K562 (cell line): ENCODE results near the gene SERPINH1. TPM values are rescaled to one million over a fixed set of nuclear protein-coding genes. Genes with fewer than 3 reads are reported as not detected.
A peak's percentile ranks its signal among the peaks of the same experiment; 100 is the strongest.

Experiments
- ASH1L ChIP-seq: fragments of 450-650 bp; IDR thresholded peaks from 2 replicates; pipeline ENCODE4 v1.6.1; 2018; ENCODE audit warnings: borderline replicate concordance, mild to moderate bottlenecking, low read depth; ENCODE audit not compliant: partially characterized antibody
- E2F1 ChIP-seq: sonication (generic); formaldehyde crosslinking; IDR thresholded peaks from 2 replicates; pipeline ENCODE4 v1.8.1; 2023; ENCODE audit warnings: mild to moderate bottlenecking, missing genetic modification reagents, moderate library complexity
- ETV1 ChIP-seq: fragments of 450-650 bp; conservative IDR thresholded peaks from 2 replicates; pipeline ENCODE4 v1.6.1; 2016; ENCODE audit warnings: missing genetic modification characterization, control low read depth, low read depth, missing compliant biosample characterization
- HMBOX1 ChIP-seq: sonication (generic); IDR thresholded peaks from 2 replicates; pipeline ENCODE4 v1.6.1; 2016
- MCM2 ChIP-seq: fragments of 450-650 bp; IDR thresholded peaks from 2 replicates; pipeline ENCODE4 v1.6.1; 2017; ENCODE audit warnings: low read depth, mild to moderate bottlenecking
- NCOA1 ChIP-seq: fragments of 450-650 bp; IDR thresholded peaks from 2 replicates; pipeline ENCODE4 v1.6.1; 2016; ENCODE audit warnings: low read depth
- PHTF2 ChIP-seq: fragments of 250-450 bp; sonication (Bioruptor Pico); IDR thresholded peaks from 2 replicates; pipeline ENCODE4 v1.5.0; 2021; ENCODE audit warnings: mild to moderate bottlenecking
- PTTG1 ChIP-seq: fragments of 450-650 bp; IDR thresholded peaks from 2 replicates; pipeline ENCODE4 v1.6.1; 2016; ENCODE audit warnings: low read depth, mild to moderate bottlenecking, missing genetic modification characterization, missing compliant biosample characterization
- RBFOX2 ChIP-seq: fragments of 200-400 bp; formaldehyde crosslinking; IDR thresholded peaks from 2 replicates; pipeline ENCODE4 v1.6.1; 2017; ENCODE audit warnings: low read depth, mild to moderate bottlenecking, low read length, moderate library complexity
- SMARCE1 ChIP-seq: fragments of 450-650 bp; IDR thresholded peaks from 2 replicates; pipeline ENCODE4 v1.7.1; 2016; ENCODE audit warnings: mild to moderate bottlenecking
- TARDBP ChIP-seq: fragments of 450-650 bp; IDR thresholded peaks from 2 replicates; pipeline ENCODE4 v1.6.1; 2016
- THAP12 ChIP-seq: fragments of 250-450 bp; sonication (Bioruptor Pico); IDR thresholded peaks from 2 replicates; pipeline ENCODE4 v1.9.0; 2021; ENCODE audit warnings: mild to moderate bottlenecking, inconsistent platforms
- UBTF ChIP-seq, 2 experiments: IDR thresholded peaks; 2 replicates each; pipeline ENCODE4 v1.6.1; 2012; ENCODE audit warnings: improper control_type of control experiment in 2 of 2, low read depth in 2 of 2, low read length in 2 of 2, borderline replicate concordance in 1 of 2
- ZBTB8A ChIP-seq: fragments of 450-650 bp; IDR thresholded peaks from 2 replicates; pipeline ENCODE4 v1.6.1; 2018; ENCODE audit warnings: mild to moderate bottlenecking, moderate library complexity; ENCODE audit not compliant: partially characterized antibody
- ZFP30 ChIP-seq: fragments of 250-450 bp; sonication (Bioruptor Pico); IDR thresholded peaks from 2 replicates; pipeline ENCODE4 v1.8.0; 2022; ENCODE audit warnings: moderate library complexity, mild to moderate bottlenecking, inconsistent platforms, borderline replicate concordance
- ZFP36 ChIP-seq: fragments of 150-350 bp; IDR thresholded peaks from 2 replicates; pipeline ENCODE4 v1.6.1; 2018; ENCODE audit warnings: low read length, low read depth; ENCODE audit not compliant: partially characterized antibody
- ZNF121 ChIP-seq: sonication (generic); formaldehyde crosslinking; conservative IDR thresholded peaks from 2 replicates; pipeline ENCODE4 v1.8.0; 2022; ENCODE audit warnings: missing genetic modification reagents
- ZNF175 ChIP-seq: fragments of 200-800 bp; sonication (Bioruptor generic); IDR thresholded peaks from 2 replicates; pipeline ENCODE4 v1.6.1; 2016; ENCODE audit warnings: low read depth, mild to moderate bottlenecking, missing genetic modification characterization, missing compliant biosample characterization
- ZNF444 ChIP-seq: fragments of 250-450 bp; sonication (Bioruptor Pico); IDR thresholded peaks from 2 replicates; pipeline ENCODE4 v1.4.0; 2020; ENCODE audit warnings: mild to moderate bottlenecking, moderate library complexity
- ZNF639 ChIP-seq, 2 experiments: fragments of 200-800 bp in 1 of 2; sonication (Bioruptor generic) in 1 of 2; sonication (generic) in 1 of 2; formaldehyde crosslinking in 1 of 2; IDR thresholded peaks in 1 of 2; conservative IDR thresholded peaks in 1 of 2; 2 replicates each; pipeline versions ENCODE4 v1.5.0 to v1.6.1; 2016 to 2020; ENCODE audit warnings: missing compliant biosample characterization in 1 of 2, missing genetic modification characterization in 1 of 2, missing genetic modification reagents in 1 of 2
- ZNF766 ChIP-seq: fragments of 200-800 bp; sonication (Bioruptor generic); conservative IDR thresholded peaks from 2 replicates; pipeline ENCODE4 v1.6.1; 2016; ENCODE audit warnings: missing genetic modification characterization, missing compliant biosample characterization
- polyA plus RNA-seq, 8 experiments: library from polyadenylated mRNA; depleted of rRNA in 4 of 8; stranded (reverse) in 5 of 8; unstranded in 3 of 8; fragments of >200 nt; fragmentation: Nextera tagmentation in 2 of 8; fragmentation: Illumina TruSeq in 1 of 8; extraction: Ambion mirVana in 2 of 8; extraction: Trizol in 1 of 8; gene quantifications; 2 replicates each; pipeline versions ENCODE4 v1.2.1 to v1.2.3, GENCODE V29; 2011 to 2014; ENCODE audit warnings: inconsistent platforms in 1 of 8, missing spikeins in 1 of 8
- total RNA-seq, 7 experiments: library from RNA; depleted of rRNA in 6 of 7; stranded (reverse); fragments of >200 nt in 6 of 7; fragmentation: Illumina TruSeq in 2 of 7; extraction: Trizol in 2 of 7; gene quantifications; 2 replicates each; pipeline versions ENCODE4 v1.2.1 to v1.2.3, GENCODE V29; 2011 to 2021; ENCODE audit warnings: low replicate concordance in 1 of 7

The SERPINH1 gene
- total and polyA plus RNA-seq, 9 of the 15 experiments (the other 6 are each of a cell fraction or from before 2014, with no cell fraction given) = 2.8 to 106 (median 67.9) TPM

GRCh38 chr11:75589933-75590332, 27.9 kb downstream of the SERPINH1 start (continued):
- TF ChIP-seq MCM2 = no peak
- TF ChIP-seq ZNF444 (CRISPR knock-in tag) = no peak
- peak; percentile 63 to 94; a peak in 3 of 4 replicates for TF ChIP-seq UBTF (IDR thresholded peaks at IDR 0.05; ENCODE audit: borderline replicate concordance in 1 of 2, low read depth in 2 of 2, low read length in 2 of 2)
- TF ChIP-seq ASH1L = no peak
- no peak for TF ChIP-seq E2F1
- no peak for TF ChIP-seq PHTF2 (CRISPR knock-in tag)
- no peak for TF ChIP-seq ZFP30 (CRISPR knock-in tag)
- TF ChIP-seq ZBTB8A = no peak
- TF ChIP-seq TARDBP = peak; percentile 85; the same call in 1 of the 2 replicates
- no peak for TF ChIP-seq ZNF121 (CRISPR knock-in tag)
- TF ChIP-seq ZNF175 (CRISPR knock-in tag) = peak; percentile 93
- TF ChIP-seq ETV1 (tag) = no peak
- TF ChIP-seq SMARCE1 = peak; percentile 95
- no peak for TF ChIP-seq THAP12 (CRISPR knock-in tag)
- TF ChIP-seq RBFOX2 = peak; percentile 21; the same call in 1 of the 2 replicates
- peak; percentile 73 for TF ChIP-seq ZNF766 (CRISPR knock-in tag)
- TF ChIP-seq ZFP36 = peak; percentile 19
- peak in 1 of 2 experiments; percentile 83; a peak in 2 of 4 replicates for TF ChIP-seq ZNF639 (CRISPR knock-in tag; conservative IDR thresholded peaks at IDR 0.05 in 1 of 2, IDR thresholded peaks at IDR 0.05 in 1 of 2)
- TF ChIP-seq PTTG1 (tag) = no peak
- TF ChIP-seq NCOA1 = peak; percentile 84
- no peak for TF ChIP-seq HMBOX1
